HG03103 (cell line): ENCODE data around the gene DNAJB13.

Experiments
- ATAC-seq: cut with Tn5 transposase; IDR thresholded peaks from one replicate; pipeline ENCODE4 v1.9.1; 2021; ENCODE audit warnings: low read depth; ENCODE audit not compliant: unreplicated experiment

DNAJB13 gene

DNA sequence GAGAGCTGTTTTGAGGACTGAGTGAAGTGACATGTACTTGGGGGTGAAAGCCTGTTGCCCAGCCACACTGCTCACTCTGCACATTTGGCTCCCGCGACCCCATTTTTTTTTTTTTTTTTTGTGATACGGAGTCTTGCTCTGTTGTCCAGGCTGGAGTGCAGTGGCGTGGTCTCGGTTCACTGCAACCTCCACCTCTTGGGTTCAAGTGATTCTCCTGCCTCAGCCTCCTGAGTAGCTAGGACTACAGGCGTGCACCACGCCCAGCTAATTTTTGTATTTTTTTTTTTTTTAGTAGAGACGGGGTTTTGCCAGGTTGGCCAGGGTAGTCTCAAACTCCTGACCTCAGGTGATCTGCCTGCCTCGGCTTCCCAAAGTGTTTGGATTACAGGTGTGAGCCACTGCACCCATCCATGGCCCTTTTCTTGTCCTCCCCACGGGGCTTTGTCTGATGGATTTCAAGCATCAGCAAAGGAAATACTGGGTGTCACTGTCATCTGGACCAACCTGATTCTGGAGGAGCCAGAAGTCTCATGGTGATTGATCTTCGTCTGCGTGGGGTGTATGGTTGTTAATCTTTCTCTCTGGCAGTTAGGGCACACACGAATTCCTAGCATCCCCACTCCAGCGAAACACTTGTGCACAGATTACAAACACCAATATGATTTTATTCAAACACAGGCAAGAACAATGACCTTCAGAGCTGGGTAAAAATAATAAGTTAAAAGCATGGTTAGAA, 61.4 kb downstream of the DNAJB13 start:
- ATAC-seq, result no peak

DNA sequence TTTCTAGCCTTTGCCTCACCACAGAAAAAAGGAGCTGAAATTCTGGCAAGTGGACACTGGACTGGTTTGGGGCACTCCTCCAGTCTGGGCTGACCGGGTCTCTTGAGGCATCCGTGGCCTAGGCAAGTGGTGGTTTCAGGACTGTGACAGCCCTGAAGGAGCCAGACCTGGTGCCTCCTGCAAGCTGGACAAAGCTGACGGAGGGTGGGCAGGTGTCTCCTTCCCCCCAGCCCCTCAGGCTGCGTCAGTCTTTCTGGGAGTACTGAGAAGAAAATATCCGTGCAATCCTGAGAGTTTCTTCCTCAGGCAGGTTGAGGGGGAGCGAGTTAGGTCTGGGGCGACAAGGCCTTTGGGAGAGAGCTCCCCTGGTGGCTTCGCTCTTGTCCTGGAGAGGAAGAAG, 62.3 kb downstream of the DNAJB13 start:
- no peak for ATAC-seq

DNA sequence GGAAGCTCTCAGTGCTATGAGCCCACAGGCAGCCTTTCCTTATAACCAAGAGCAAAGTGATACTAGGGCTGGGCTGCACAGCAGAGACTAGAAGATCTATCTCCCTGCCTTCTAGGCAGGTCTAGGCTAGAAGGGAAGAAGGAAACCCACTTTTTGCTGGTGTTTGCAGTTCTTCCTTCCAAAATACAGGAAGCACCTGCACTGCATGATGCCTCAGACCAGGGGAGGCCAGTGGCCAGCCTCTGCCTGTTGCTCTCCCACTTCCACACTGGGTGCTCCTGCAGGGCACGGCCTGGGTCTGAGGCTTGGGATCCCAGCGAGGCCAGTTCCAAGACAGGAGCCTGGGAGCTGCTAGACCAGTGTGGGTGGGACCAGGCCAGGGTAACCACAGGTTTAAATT, 64.1 kb downstream of the DNAJB13 start:
- ATAC-seq, result no peak

DNA sequence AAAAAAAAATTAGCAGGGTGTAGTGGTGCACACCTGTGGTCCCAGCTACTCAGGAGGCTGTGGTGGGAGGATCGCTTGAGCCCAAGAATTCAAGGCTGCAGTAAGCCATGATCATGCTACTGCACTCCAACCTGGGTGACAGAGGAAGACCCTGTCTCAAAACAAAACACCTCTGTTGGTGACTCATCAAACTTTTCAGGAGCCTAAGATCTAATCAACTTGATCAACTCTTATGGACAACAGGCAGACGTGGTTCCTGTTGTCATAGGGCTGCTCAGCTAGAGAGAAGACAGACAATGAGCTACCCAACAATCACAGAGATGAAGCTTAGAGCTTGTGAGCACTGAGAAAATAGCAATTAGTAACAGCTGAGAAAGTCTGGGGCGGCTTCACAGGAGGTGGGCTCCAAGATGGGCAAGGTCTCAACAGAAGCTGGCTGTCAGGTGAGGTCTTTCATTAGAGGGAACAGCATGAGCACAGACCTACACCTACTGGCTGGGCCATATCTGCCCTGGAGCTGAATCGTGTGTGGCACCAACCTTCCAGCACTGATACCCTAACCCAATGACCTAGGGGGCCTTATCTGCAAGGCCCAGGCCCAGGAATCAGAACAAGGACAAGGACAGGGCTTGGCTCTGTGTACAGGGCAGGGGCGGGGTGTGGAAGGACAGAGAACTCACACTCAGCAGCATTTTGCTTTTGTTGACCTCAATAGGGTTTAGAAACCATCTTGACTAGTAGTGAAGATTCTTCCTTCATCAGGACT, 65.3 kb downstream of the DNAJB13 start:
- no peak for ATAC-seq

DNA sequence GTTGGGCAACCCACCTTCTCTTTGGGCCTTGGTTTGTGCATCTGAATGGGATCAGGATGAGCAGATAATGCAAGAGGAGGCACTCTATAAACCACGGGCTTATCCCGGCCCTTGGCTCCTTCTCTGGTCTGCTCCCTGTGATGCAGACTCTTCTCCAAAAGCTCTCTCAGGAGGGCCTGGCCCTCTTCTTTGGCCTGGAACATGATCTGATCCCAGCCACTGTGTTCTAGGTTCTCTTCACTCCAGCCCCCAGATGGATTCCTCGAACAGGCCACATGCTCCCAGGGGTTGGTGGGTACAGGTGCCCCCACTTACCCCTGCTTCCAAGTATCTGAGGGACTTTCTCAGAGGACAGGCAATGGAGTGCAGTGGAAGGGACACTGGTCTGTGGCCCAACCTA, 66.8 kb downstream of the DNAJB13 start:
- no peak for ATAC-seq

DNA sequence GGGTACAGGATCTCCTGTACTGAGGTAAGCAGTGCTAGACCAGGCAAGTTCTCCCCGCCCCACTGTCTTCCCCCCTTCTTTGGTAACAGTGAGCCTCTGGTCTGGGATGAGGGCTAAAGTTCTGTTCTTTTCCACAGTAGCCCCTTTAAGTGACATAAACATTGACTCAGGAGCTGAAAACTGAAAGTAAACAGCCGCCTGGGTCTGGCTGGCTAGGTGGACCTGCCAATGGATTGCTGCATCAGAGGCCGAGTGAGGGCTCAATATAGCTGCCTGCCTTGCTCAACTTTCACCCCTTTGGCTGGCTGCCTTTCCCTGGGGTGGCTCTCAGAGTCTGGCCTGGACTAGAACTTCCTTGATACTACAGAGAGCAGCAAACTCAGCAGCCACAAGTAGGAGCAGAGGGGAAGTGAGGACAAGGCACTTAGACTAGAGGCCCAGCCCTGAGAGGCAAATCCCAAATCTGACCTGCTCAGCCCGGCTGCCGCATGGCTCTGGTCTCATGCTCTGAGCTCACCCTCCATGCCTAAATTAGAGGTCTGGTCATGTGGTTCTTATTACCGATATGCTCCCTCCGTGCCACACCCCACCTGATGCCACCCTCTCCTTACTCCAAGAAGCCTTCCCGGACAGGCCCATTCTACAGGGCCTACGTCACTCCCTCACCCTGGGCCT, 67.6 kb downstream of the DNAJB13 start:
- ATAC-seq, result no peak

DNA sequence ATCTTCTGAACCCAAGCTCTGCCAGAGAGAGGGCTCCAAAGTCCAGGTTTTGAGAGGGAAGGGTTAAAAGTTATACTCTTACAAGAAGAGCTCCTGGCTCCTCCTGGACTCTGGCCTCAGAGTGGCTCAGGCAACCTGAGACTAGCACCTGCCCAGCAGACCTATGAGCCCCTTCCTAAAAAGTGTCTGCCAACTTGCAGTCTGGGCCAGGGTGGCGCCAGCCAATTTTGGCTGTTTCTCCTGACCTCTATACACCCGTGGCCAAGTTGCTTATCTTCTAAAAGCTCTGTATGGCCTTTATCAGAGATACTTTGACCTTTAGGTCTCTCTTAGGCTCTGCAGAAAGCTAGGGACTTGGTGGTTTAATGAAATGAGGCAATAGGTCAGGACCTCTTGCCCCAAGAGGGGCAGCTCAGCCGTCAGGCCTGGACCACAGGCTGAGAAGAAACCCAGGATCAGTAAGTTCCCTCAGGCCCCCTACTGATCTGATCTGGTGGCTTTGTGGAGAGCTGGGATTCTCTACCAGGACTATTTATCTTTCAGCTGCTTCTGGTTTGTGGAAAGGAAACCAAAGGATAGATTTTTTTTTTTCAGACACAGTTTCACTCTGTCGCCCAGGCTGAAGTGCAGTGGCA, 68.4 kb downstream of the DNAJB13 start:
- ATAC-seq, result no peak

DNA sequence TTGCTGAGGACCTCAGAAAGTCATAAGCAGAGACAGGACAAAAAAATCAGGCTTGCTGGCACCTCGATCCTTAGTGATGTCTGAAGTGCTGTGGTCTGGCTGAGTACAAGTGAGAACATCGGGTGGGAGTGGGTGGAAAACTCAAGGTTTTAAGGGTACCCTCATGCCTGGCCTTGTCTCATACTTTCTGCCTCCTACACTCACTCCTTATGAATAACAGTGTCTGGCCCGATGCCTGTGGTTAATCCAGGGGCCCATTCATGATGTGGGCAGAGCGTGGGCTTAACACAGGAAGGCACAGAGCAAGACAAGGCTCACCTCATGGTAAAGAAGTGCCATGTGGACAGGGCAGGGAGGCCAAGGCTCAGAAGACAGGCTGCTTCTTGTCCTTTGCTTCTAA, 69.0 kb downstream of the DNAJB13 start:
- ATAC-seq, result no peak
